T47D (cell line): ENCODE data around the gene PRSS33.

Source experiments
- DNase-seq, 2 experiments: peaks; one replicate each; pipeline versions ENCODE4 v3.0.0 to v3.0.0-alpha.2; 2011 to 2012; ENCODE audit warnings: low read depth in 1 of 2, low spot score in 1 of 2
- JUND ChIP-seq: IDR thresholded peaks from 2 replicates; pipeline ENCODE4 v1.6.1; 2012; ENCODE audit warnings: low read depth
- in situ Hi-C: cut with HindIII; loops from 2 replicates; pipeline ENCODE4 v1.10.0; 2016; ENCODE audit warnings: low sequenced_read_pairs, low pct_unique_long_range_greater_than_20kb

The PRSS33 gene

GRCh38 chr16:2817340-2818271 is 30.2 kb upstream of the PRSS33 start:
- TF ChIP-seq JUND = no peak
- no peak for DNase-seq
- in situ Hi-C loops = no loop called here

- TF ChIP-seq JUND = no peak
- DNase-seq = no peak
- in situ Hi-C loops = no loop called here
These were observed 29.5 kb upstream of the PRSS33 start, which contains the start of gene PRSS21 for GRCh38 chr16:2816751-2817339. Gene PRSS21 (plus strand): TSS chr16:2817237. CDS start chr16:2817269, 32 bp downstream.

GRCh38 chr16:2815299-2815771 is 28.0 kb upstream of the PRSS33 start:
- TF ChIP-seq JUND = no peak
- no peak for DNase-seq
- in situ Hi-C loops = no loop called here

GRCh38 chr16:2814551-2815298 is 27.4 kb upstream of the PRSS33 start:
- in situ Hi-C loops = no loop called here
- TF ChIP-seq JUND = no peak
- no peak for DNase-seq

DNA sequence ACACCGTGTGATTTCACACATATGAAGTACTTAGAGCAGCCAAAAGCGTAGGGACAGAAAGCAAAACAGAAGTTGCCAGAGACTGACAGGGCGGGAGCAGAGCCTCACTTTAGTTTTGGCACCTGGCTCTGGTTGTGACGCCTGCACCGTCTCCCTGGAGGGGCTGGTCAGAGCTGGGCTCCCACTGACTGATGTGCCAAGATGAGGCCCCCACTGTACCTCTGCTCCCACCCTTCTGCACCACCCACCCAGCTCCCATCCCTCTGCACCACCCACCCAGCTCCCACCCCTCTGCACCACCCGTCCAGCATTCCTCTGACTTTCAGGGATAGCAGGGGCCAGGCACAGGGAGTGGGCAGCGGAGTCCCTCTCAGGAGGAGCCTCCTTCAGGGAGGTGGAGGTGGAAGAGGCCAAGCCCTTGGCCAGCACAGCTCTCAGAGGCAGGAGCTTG is 26.4 kb upstream of the PRSS33 start:
- no peak for DNase-seq
- TF ChIP-seq JUND = no peak
- in situ Hi-C loops = no loop called here

- TF ChIP-seq JUND = no peak
- in situ Hi-C loops = no loop called here
- no peak for DNase-seq
These were observed 24.5 kb upstream of the PRSS33 start for GRCh38 chr16:2811703-2812471.

- in situ Hi-C loops = no loop called here
- no peak for TF ChIP-seq JUND
- DNase-seq = no peak
These were observed 23.3 kb upstream of the PRSS33 start for GRCh38 chr16:2810651-2811050.

- no peak for DNase-seq
- TF ChIP-seq JUND = no peak
- in situ Hi-C loops = no loop called here
These were observed 21.9 kb upstream of the PRSS33 start for GRCh38 chr16:2809149-2809760.

DNA sequence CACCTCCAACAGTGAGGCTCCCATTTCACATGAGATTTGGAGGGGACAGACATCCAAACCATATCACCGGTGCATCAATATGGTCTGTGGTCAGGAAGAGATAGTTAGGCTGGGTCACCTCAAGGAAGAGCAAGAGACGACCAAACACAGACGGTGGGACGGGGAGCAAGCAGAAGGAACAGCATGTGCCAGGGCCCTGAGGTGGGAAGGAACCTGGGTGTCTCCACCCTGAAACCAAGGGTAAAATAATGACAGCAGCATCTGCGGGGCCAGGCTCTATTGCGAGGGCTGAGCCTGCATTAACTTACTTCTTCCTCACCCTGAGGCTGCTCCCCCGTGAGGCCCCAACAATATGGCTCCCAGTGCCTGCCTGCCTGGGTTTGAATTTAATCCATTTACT is 20.8 kb upstream of the PRSS33 start:
- DNase-seq = no peak
- no peak for TF ChIP-seq JUND
- in situ Hi-C loops = no loop called here

- no peak for DNase-seq
- in situ Hi-C loops = no loop called here
- TF ChIP-seq JUND = no peak
These were observed 18.9 kb upstream of the PRSS33 start for GRCh38 chr16:2806286-2806685.

DNA sequence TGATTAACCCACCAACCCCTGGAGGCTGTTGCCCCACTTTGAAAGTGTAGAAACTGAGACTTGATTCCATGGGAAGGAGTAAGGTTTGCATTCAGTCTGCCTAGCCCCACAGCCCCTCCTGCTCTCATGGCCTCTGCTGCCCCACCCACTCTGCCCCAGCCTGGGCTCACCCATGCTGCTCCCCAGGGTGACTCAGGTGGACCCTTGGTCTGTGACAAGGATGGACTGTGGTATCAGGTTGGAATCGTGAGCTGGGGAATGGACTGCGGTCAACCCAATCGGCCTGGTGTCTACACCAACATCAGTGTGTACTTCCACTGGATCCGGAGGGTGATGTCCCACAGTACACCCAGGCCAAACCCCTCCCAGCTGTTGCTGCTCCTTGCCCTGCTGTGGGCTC is 17.4 kb upstream of the PRSS33 start:
- in situ Hi-C loops = no loop called here

DNA sequence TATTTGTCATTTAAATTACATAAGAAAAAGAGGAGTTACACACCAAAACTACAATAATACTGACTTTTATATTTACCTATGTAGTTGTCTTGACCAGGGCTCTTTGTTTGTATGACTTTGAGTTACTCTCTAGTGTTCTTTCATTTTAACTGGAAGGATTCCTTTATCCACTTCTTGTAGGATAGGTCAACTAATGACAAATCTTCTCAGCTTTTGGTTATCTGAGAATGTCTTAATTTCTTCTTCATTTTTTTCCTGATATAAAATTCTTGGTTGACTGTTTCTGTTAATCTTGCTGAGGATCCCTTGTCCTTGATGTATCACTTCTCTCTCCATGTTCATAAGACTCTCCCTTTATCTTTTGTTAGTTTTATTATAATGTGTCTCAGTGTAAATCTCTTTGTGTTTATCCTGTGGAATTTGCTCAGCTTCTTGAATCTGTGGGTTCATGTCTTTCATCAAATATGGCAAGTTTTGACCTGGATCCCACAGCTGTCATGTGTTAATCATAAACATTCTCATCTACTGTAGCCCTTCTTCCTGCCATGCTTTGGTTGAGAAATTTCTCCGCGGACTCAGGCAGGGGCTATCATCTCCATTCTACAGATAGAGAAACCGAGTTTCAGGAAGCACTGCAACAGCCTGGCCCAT is 16.3 kb upstream of the PRSS33 start:
- in situ Hi-C loops = no loop called here
- no peak for TF ChIP-seq JUND

More for the DNA sequence above, 17.4 kb upstream of the PRSS33 start:
- DNase-seq = no peak
- no peak for TF ChIP-seq JUND

More for the DNA sequence above, 16.3 kb upstream of the PRSS33 start:
- no peak for DNase-seq
